HG02970 (cell line): ENCODE results near the gene PARD3B.

Experiments
- ATAC-seq: cut with Tn5 transposase; IDR thresholded peaks from one replicate; pipeline ENCODE4 v1.9.1; 2021; ENCODE audit warnings: mild to moderate bottlenecking, moderate library complexity, moderate number of reproducible peaks; ENCODE audit not compliant: unreplicated experiment, low FRiP score

PARD3B gene

DNA sequence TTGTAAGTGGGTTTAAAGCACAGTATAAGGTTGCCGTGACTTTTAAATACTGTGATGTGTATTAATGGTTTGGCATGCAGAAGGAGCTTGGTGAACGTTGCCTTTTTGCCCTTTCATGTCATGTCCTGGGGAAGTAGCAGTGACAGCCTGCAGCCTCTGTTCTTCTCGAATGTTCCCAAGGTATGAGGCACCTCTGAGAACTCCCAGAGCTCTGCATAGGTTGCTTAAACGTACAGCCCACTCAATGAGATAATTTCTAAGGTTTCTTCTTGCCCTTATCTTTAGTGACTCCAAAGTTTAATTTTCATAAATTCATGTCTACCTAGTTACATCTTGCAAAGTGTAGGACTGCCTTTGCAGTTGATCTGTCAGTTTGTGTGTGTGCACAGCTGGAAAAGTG is 36.7 kb downstream of the PARD3B start:
- ATAC-seq, result no peak

GRCh38 chr2:204583773-204584172 is 38.5 kb downstream of the PARD3B start:
- ATAC-seq, result no peak

DNA sequence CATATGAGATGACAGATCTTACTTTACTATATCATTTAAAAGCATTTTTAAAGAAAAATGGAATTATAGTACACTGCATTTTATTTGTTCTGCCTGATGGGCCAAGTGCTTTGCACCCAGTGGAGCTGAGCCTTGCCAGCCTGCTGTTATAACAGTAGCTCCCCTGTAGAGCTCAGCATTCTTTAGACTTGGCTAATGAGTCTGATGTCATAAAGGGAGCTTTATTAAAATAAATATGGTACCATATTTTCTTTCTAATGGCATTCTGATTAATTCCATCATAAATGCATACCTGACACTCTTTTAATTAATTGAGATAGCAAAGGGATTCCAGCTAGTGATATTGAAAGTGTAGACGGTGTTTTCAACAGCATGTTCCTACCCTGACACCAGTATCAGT is 40.7 kb downstream of the PARD3B start:
- ATAC-seq, result no peak

DNA sequence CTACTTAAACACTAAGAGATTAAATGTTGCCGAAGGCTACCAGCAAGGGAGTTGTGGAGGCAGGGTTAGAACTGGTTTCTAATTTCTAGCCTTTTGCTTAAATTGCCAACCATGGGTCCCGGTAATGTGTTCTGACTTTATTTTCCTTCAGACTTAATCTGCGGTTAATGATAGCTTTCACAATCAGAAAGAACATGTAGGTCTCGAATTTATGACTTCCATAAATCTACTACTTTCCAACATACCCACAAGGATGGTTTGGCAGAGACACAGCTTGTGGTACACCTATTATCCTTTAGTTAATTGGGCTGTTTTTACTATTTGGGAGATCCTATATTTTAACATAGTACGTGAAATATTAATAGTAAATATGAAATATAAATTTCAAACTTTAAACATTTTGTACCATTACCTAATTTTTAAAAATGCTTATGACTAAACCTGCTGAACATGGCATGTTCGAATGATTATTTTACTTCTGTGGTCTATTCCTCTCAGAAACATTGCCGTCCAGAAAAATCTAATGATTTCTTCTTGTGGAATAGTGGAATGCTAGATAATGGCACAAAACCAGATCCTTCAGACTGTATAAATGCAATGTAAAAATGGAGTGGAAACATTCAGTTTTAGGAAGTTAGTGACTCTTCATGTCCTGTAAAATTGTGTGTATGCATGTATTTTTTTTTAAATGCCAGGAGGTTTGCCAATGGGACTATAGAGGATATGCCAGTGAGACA is 41.3 kb downstream of the PARD3B start:
- no peak for ATAC-seq

- no peak for ATAC-seq
These were observed 44.8 kb downstream of the PARD3B start for GRCh38 chr2:204590063-204590462.

- no peak for ATAC-seq
These were observed 46.0 kb downstream of the PARD3B start for GRCh38 chr2:204591225-204591624.

GRCh38 chr2:204604061-204604460 is 58.8 kb downstream of the PARD3B start:
- ATAC-seq, result no peak

GRCh38 chr2:204608237-204608939 is 63.1 kb downstream of the PARD3B start:
- no peak for ATAC-seq

- ATAC-seq, result no peak
These were observed 65.8 kb downstream of the PARD3B start for GRCh38 chr2:204611017-204611631.

DNA sequence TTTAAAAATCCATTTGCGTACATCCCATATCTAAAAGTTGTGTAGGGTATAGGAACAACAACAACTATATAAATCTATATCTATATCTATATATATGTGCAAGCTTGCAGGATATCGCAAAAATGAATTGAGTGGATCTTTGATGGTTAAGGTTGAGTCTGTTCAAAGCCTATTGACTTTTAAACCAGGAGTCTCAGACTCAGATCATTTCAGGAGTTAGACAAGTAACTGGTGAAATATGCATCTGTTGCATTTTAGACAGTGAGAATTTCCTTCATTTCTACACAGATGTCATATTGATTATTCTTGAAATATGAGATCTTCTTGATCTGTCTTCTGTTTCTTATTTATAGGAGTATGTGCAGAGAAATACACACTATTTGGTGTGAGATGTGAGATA is 66.5 kb downstream of the PARD3B start:
- ATAC-seq, result no peak

DNA sequence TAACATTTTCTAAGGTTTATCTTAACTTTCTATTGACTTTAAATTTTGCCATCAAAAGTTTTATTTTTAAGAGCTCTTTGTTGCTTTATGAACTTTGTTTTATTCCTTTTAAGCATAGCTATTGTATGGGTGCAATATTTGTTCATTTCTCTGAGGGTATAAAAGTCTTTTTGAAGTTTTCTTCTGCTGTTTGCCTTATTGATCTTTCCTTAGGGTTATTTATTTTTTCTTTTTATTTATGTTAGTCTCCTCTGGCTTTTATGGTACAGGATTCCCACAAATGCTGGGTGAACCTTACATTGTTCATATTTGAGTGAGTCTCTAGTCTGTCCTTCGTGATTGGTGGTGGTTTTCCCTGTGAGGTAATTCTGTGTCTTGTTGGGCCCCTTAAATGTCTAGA is 68.4 kb downstream of the PARD3B start:
- ATAC-seq, result no peak

DNA sequence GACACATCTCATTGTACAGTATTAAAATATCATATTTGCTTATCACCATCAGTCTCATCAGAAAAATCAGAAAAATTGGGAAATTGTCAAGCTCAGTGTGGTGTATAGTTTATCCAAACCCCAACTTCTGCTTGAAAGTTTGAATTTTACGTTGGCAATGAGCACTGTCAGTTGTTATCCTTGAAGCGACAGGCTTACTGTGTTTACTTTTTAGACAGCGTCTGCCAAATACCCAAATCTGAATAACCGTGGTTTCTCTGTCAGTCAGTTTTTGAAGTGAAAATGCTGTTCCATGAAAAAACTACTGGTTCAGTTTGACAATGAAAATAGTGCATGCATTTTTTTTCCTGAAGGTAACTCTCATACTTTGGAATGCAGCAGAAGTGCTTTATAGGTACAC is 70.2 kb downstream of the PARD3B start:
- ATAC-seq, result no peak

DNA sequence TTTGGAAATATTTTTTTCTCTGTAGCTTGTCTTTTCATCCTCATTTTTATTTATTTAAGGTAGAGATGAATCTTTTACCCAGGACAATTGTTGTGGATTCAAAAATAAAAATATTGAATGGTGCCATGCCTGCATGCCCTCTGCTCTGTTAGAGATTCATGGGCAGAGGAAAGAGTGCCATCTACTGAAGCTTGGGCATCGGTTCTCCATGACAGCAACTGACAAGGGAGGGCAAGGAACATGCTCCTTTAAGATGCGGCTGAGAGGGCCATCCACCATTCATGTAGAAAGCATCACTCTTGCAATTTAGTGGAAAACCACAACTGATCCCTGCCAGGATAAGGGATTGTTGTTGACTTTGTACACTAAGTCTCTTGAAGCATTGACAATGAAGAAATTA is 79.9 kb downstream of the PARD3B start:
- ATAC-seq, result no peak

- no peak for ATAC-seq
These were observed 83.8 kb downstream of the PARD3B start for GRCh38 chr2:204628926-204629712.

- no peak for ATAC-seq
These were observed 87.1 kb downstream of the PARD3B start for GRCh38 chr2:204632410-204632809.

GRCh38 chr2:204634564-204634963 is 89.3 kb downstream of the PARD3B start:
- no peak for ATAC-seq

DNA sequence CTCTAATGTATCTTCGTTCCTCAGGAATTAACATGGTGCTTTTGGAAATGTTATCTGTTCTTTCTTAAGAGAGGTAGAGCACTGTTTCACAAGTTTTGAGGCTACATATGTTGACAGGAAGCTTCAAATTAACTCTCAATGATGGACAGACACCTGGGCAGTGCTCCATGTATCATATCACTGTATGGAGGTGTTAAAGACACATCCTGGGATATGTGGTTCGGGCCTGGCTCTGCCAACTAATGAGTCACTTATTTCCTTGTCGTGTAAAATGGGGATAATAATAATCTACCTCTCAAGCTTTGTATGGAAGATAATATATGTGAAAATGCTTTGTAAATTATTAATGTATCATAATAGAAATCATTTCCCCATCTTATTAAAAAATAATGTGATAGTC is 90.2 kb downstream of the PARD3B start:
- ATAC-seq, result no peak

DNA sequence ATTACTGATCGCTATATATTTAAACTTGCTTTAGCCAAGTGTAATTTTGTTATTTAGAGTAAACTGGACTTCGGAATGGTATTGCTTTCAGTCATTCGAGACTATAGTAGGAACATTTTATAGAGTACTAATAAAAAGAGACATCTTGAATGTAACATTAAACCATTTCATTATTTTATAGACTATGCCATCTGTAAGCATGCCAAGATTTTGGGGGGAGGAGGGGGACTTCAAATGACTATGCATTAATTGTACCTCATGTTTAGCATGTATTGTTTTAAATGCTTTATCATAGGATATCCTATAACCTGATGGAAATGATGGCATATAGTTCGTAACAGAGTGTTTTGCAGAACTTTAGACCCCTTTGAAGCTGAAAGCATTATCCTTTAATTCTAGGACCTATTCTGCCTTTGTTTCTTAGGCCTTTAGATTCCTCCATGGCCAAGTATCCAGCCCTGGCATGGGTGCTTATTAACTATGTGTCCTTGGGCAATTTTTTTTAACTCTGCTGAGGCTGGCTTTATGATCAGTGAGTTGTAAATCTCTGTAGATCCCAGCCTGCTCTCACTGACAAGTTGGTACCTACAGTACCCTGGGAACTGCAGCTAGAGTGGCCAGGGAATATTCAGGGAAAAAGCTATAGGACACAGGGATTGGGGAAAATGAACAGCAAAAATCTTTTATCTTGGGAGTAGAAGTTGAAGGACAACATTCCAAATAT is 93.4 kb downstream of the PARD3B start:
- ATAC-seq, result no peak

GRCh38 chr2:204643326-204643725 is 98.1 kb downstream of the PARD3B start:
- no peak for ATAC-seq

DNA sequence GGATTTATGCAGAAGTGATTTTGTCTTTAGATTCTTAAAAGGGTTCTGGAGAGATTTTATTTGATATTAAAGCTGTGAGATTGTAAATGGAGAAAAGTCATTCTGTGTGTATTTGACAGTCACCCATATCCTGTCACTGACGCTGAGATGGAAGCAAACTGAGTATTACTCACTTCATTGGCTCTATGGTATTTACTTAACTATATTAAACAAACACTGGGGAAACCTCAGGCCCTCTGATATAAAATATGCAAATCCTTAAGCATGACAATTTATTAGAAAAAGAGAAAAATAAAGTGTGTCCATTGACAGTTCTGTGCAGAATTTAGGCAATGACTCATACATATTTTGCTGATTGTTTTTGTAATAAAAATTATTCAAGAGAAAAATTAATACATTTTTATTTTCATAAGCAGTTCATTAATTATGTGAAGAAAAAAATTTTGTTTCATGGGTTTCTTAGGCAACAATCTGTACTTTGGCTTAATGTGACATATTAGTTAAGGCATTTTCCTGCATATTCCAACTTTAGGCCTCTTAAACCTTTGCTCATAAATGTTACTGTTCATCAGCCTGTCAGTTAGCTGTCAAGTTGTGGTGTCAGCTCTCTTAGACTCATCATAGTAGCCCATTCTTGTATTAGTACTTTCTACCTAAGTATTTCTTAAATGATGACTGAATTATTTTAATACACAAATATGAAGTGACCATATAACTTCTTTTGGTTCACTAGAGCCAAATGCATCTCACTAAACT is 99.9 kb downstream of the PARD3B start:
- no peak for ATAC-seq
